ENCODE measurements around the gene SLC6A5.

Gene SLC6A5

GRCh38 chr11:20598492-20598891 lies 916 bp upstream of the SLC6A5 start:
- no peaks in the 10 kb centered on the region for H3K9me3 ChIP-seq
- peaks cover 100% of the 10 kb centered on the region for H3K27me3 ChIP-seq
- H3K27ac ChIP-seq = no peak overlapping the region
- no peaks in the 10 kb centered on the region for H3K36me3 ChIP-seq
- no peak for TF ChIP-seq CTCF (IDR thresholded peaks at IDR 0.05)
- H3K4me3 ChIP-seq (ENCODE audit: low read depth in 1 of 2, low read length in 1 of 2) = no peak overlapping the region
- no peaks in the 10 kb centered on the region for H3K4me1 ChIP-seq (ENCODE audit: control insufficient read depth in 1 of 2, insufficient read depth in 1 of 2, low read depth in 1 of 2, low read length in 1 of 2)

GRCh38 chr11:20600020-20600346 lies 575 bp downstream of the SLC6A5 start:
- no peaks in the 10 kb centered on the region for H3K9me3 ChIP-seq
- H3K27me3 ChIP-seq = peaks cover 100% of the 10 kb centered on the region
- no peak for TF ChIP-seq CTCF (IDR thresholded peaks at IDR 0.05)
- no peak overlapping the region for H3K4me3 ChIP-seq (ENCODE audit: low read depth in 1 of 2, low read length in 1 of 2)
- no peaks in the 10 kb centered on the region for H3K36me3 ChIP-seq
- H3K27ac ChIP-seq = no peak overlapping the region
- no peaks in the 10 kb centered on the region for H3K4me1 ChIP-seq (ENCODE audit: control insufficient read depth in 1 of 2, insufficient read depth in 1 of 2, low read depth in 1 of 2, low read length in 1 of 2)

DNA sequence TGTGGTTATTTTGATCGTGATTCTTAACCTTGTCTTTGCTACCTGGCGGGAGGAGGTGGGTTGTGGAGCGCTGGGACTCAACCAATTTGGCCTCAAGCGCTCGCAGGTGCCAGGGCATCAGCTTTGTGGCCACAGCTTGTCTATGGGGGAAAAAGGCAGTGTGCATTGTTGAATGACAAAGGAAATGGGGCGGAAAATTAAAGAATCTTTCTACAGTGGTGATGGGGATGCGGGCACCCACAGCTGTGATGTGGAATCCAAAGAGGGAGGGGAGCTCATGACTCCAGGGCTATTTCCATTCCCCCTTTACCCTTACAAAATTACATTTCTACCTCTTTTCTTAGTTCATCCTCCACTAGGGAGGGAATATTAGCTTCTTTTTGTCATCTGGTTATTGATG lies 1.1 kb downstream of the SLC6A5 start:
- no peaks in the 10 kb centered on the region for H3K4me1 ChIP-seq (ENCODE audit: control insufficient read depth in 1 of 2, insufficient read depth in 1 of 2, low read depth in 1 of 2, low read length in 1 of 2)
- no peaks in the 10 kb centered on the region for H3K36me3 ChIP-seq
- no peak for TF ChIP-seq CTCF (IDR thresholded peaks at IDR 0.05)
- no peak overlapping the region for H3K4me3 ChIP-seq (ENCODE audit: low read depth in 1 of 2, low read length in 1 of 2)
- peaks cover 100% of the 10 kb centered on the region for H3K27me3 ChIP-seq
- no peaks in the 10 kb centered on the region for H3K9me3 ChIP-seq
- H3K27ac ChIP-seq = no peak overlapping the region

- peaks cover 100% of the 10 kb centered on the region for H3K27me3 ChIP-seq
- no peaks in the 10 kb centered on the region for H3K9me3 ChIP-seq
- H3K36me3 ChIP-seq = no peaks in the 10 kb centered on the region
- H3K27ac ChIP-seq = no peak overlapping the region
- H3K4me3 ChIP-seq (ENCODE audit: low read depth in 1 of 2, low read length in 1 of 2) = no peak overlapping the region
- no peaks in the 10 kb centered on the region for H3K4me1 ChIP-seq (ENCODE audit: control insufficient read depth in 1 of 2, insufficient read depth in 1 of 2, low read depth in 1 of 2, low read length in 1 of 2)
- no peak for TF ChIP-seq CTCF (IDR thresholded peaks at IDR 0.05)
These were observed 2.0 kb downstream of the SLC6A5 start for GRCh38 chr11:20601221-20601914.

- H3K9me3 ChIP-seq = no peaks in the 10 kb centered on the region
- H3K27me3 ChIP-seq = peaks cover 100% of the 10 kb centered on the region
- no peak overlapping the region for H3K4me3 ChIP-seq (ENCODE audit: low read depth in 1 of 2, low read length in 1 of 2)
- H3K36me3 ChIP-seq = no peaks in the 10 kb centered on the region
- H3K27ac ChIP-seq = no peak overlapping the region
- H3K4me1 ChIP-seq (ENCODE audit: control insufficient read depth in 1 of 2, insufficient read depth in 1 of 2, low read depth in 1 of 2, low read length in 1 of 2) = no peaks in the 10 kb centered on the region
- TF ChIP-seq CTCF (IDR thresholded peaks at IDR 0.05) = no peak
These were observed 4.9 kb downstream of the SLC6A5 start for GRCh38 chr11:20604295-20604803.
